Activated CD8-positive, alpha-beta memory T cell treated with anti-CD3 and anti-CD28 coated beads, Interleukin-2, amount 10 ng/mL, durations not matched to agents 7 days and 5 days (primary cell): Measurements from ENCODE around the gene ACSL6. TPM values are rescaled to one million over a fixed set of nuclear protein-coding genes. Genes with fewer than 3 reads are reported as not detected.

Experiments used
- ATAC-seq: fragments of 150-1000 bp; cut with Tn5 transposase; one replicate; pipeline ENCODE4 v1.10.0; 2021; ENCODE audit warnings: moderate library complexity
- CTCF ChIA-PET: fragments of 350-600 bp; sonication (Branson Sonifier 250); formaldehyde crosslinking; loops from one replicate; lab custom pipeline; 2021; ENCODE audit warnings: antibody characterized with exemption; lab: Charles Lee
- DNase-seq: peaks from one replicate; pipeline ENCODE4 v3.0.0-alpha.2; 2020
- H3K27ac Mint-ChIP-seq: one replicate; pipeline ENCODE4 v1.8.0; 2021; ENCODE audit warnings: mild to moderate bottlenecking, mixed read lengths
- H3K27me3 Mint-ChIP-seq: one replicate; pipeline ENCODE4 v1.8.0; 2021; ENCODE audit warnings: mixed read lengths
- H3K36me3 Mint-ChIP-seq: one replicate; pipeline ENCODE4 v1.8.0; 2021; ENCODE audit warnings: mild to moderate bottlenecking, mixed read lengths
- H3K4me1 Mint-ChIP-seq: one replicate; pipeline ENCODE4 v1.8.0; 2021; ENCODE audit warnings: mixed read lengths
- H3K4me3 Mint-ChIP-seq: one replicate; pipeline ENCODE4 v1.8.0; 2021; ENCODE audit warnings: mild to moderate bottlenecking, moderate library complexity, mixed read lengths
- H3K9me3 Mint-ChIP-seq: one replicate; pipeline ENCODE4 v1.8.0; 2022; ENCODE audit warnings: low read depth, mixed read lengths
- total RNA-seq, 2 experiments: library from RNA; stranded (reverse); gene quantifications; one replicate each; pipeline ENCODE4 v1.2.3, GENCODE V29; 2021

Gene ACSL6
- total RNA-seq, 2 experiments from 2014 or later: 7.0 to 10.9 TPM

DNA sequence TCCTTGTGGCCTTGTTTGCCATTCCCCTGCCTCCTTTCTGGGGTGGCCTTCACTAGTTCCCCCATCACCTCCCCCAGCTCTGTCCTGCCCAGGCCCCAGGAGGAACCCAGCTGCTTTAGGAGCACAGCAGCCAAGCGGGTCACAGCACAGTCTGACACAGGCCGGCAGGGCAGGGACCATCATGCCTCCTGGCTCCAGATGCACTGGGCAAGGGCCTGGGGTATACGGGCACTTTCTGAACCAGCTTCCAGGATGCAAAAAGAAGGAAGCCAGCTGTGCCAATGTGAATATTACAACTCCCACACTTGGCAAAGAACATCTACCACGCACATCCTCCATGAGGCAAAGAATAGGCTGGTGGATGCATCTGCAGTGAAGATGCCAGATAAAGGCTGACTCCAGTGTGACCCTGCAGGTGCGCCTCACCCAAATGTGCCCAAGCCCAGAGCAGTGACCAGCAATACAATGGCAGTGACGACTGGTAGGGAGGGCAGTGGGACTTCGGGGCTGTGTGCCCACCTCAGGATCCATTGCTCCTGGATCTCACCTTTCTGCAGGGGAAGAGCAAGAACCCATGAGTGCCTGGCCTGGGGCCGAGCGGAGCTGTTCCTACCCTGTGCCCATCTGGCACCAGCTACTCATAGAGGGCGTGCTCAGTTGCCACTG is 42.7 kb upstream of the ACSL6 start:
- no peak overlapping the region for H3K27ac Mint-ChIP-seq
- H3K4me1 Mint-ChIP-seq: peaks cover 47% of the 10 kb centered on the region

GRCh38 chr5:132053483-132053882 is 42.0 kb upstream of the ACSL6 start:
- Mint-ChIP-seq H3K27me3 (peaks cover 14% of the 10 kb centered on the region), H3K9me3 (no peaks in the 10 kb centered on the region), H3K4me3 (no peak overlapping the region), H3K27ac (no peak overlapping the region), H3K36me3 (no peaks in the 10 kb centered on the region), H3K4me1 (peaks cover 40% of the 10 kb centered on the region)
- DNase-seq: no peak
- no peak for ATAC-seq
- CTCF ChIA-PET: interaction anchor here (1.1 to 3.1 kb wide), 6 partner anchors 9 to 464 kb away, joined by 3 to 11 read pairs (median 4); no protein-coding TSS in a partner anchor

More for the DNA sequence above, 42.7 kb upstream of the ACSL6 start:
- H3K36me3 Mint-ChIP-seq: no peaks in the 10 kb centered on the region
- ATAC-seq (no peak), DNase-seq (no peak)
- CTCF ChIA-PET: interaction anchor here (1.1 to 3.1 kb wide), 6 partner anchors 8 to 465 kb away, joined by 3 to 11 read pairs (median 3); no protein-coding TSS in a partner anchor
- no peaks in the 10 kb centered on the region for H3K9me3 Mint-ChIP-seq
- H3K4me3 Mint-ChIP-seq: no peak overlapping the region
- H3K27me3 Mint-ChIP-seq: peaks cover 14% of the 10 kb centered on the region

- DNase-seq (no peak), ATAC-seq (no peak)
- Mint-ChIP-seq H3K9me3 (no peaks in the 10 kb centered on the region), H3K4me3 (no peak overlapping the region), H3K4me1 (peaks cover 35% of the 10 kb centered on the region), H3K27me3 (peaks cover 11% of the 10 kb centered on the region), H3K27ac (no peak overlapping the region), H3K36me3 (no peaks in the 10 kb centered on the region)
- CTCF ChIA-PET: interaction anchor here (1.2 to 3.1 kb wide), 2 partner anchors 11 to 25 kb away, joined by 5 to 11 read pairs; no protein-coding TSS in a partner anchor
Measured at GRCh38 chr5:132052520-132052919, 41.1 kb upstream of the ACSL6 start.

DNA sequence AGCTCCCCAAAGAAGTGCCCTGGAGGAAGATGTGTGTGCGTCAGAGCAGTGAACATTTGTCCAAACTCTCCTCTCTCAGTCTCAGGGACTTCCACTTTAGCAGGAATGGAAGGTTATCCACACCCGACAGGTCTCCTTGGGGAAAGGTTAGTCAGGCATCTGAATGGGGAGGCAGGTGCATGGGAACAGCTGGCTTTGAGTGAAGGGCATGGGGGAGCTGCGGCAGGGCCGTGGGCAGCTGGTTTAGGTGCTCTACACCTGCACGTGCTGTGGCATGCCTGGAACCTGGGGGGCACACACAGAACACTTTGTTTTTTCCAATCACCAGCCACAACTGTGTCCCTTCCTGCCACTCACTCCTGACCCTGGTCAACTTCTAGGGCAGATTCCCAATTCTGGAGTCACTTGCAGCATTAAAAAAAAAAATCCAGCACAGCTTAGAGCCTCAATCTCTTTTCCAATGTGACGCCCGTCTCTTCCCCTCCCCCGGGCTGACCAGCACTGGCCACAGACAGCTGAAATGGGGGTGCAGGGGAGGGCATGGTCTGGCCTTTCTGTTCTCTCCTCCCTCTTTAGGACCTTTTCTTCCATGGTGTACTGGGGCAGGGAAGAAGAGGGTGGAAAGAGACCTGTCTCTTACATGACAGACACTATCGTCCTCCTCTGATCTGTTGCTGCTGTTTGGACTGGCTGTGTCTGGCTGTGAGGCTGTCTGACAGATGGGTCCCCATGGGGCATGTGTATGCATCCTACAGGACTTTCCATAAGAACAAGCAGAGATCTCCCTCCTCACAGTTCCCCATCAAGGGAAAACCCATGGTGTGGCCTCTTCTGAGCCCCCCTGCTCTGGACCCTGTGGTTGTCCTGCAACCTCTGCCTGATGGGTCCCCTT is 39.4 kb upstream of the ACSL6 start:
- no peak overlapping the region for H3K4me3 Mint-ChIP-seq
- H3K4me1 Mint-ChIP-seq: peaks cover 19% of the 10 kb centered on the region
- H3K27ac Mint-ChIP-seq: no peak overlapping the region
- no peak for DNase-seq
- no peak for ATAC-seq
- H3K9me3 Mint-ChIP-seq: no peaks in the 10 kb centered on the region
- H3K27me3 Mint-ChIP-seq: peaks cover 11% of the 10 kb centered on the region
- H3K36me3 Mint-ChIP-seq: no peaks in the 10 kb centered on the region
- CTCF ChIA-PET: interaction anchor here (1.3 to 1.6 kb wide), 2 partner anchors 13 to 44 kb away, joined by 3 to 7 read pairs; no protein-coding TSS in a partner anchor

DNA sequence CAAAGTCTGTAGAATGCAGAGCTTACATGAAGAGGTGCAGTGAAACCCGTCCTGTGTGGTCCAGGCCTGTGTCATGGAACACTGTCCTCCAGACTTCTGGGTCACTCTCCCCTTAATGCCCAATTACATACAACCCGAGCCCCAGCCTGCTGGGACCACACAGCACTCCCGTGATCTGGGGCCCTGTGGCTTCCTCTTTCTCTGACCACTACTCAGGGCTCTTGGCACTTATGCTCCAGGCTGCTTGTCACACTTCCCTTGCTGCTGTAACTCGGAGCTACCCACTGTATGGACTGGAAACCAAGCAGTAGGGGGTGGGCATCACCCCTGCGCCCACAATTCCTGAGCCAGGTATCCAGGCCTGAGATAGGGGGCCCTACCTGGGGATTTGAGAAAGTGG is 38.7 kb upstream of the ACSL6 start:
- H3K4me3 Mint-ChIP-seq: no peak overlapping the region
- H3K4me1 Mint-ChIP-seq: peaks cover 11% of the 10 kb centered on the region
- CTCF ChIA-PET: interaction anchor here (1.3 to 1.6 kb wide), 2 partner anchors 13 to 43 kb away, joined by 3 to 7 read pairs; no protein-coding TSS in a partner anchor
- ATAC-seq (no peak), DNase-seq (no peak)
- H3K27ac Mint-ChIP-seq: no peak overlapping the region
- peaks cover 11% of the 10 kb centered on the region for H3K27me3 Mint-ChIP-seq
- H3K36me3 Mint-ChIP-seq: no peaks in the 10 kb centered on the region
- H3K9me3 Mint-ChIP-seq: no peaks in the 10 kb centered on the region

DNA sequence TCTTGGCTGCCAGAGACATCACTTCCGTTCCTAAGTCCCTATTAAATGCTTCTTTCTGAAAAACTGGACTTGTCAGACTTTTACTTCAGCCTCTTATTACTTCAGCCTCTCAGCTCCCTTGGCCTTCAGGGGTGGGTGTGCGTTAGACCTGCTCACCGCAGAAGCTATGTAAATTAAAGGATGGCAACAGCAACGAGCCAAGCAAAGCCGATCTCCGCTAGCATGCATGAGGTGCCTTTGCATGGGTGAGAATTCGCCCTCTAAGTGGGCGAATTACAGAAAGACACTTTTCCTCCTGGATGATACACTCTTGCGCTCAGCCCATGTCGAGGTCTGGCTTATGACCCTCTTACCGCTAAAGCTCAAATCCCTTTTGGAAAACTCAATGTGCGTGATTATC is 38.1 kb upstream of the ACSL6 start:
- H3K27ac Mint-ChIP-seq: no peak overlapping the region
- no peak overlapping the region for H3K4me3 Mint-ChIP-seq
- no peaks in the 10 kb centered on the region for H3K9me3 Mint-ChIP-seq
- peaks cover 11% of the 10 kb centered on the region for H3K27me3 Mint-ChIP-seq
- peaks cover 5% of the 10 kb centered on the region for H3K4me1 Mint-ChIP-seq
- CTCF ChIA-PET: interaction anchor here (1.3 to 1.6 kb wide), 2 partner anchors 14 to 42 kb away, joined by 3 to 7 read pairs; no protein-coding TSS in a partner anchor
- H3K36me3 Mint-ChIP-seq: no peaks in the 10 kb centered on the region
- DNase-seq (no peak), ATAC-seq (no peak)

DNA sequence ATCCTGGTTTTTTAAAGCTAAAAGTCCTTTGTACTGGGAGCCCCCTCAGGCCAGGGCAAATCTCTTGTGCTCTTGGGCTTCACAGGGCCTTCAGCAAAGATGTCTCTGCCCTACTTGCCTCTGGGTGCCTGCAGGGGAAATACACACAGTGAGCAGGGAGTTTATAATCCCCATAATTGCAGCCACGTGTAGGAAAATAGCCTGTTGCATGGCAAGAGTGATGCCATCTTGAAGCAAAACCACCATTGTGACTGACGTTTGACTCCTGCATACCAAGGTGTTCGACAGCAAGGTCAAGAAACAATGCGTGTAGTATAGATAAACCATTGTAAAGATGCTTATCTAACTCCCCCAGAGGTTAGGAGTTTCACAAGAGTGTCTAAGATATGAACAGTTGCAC is 37.6 kb upstream of the ACSL6 start:
- CTCF ChIA-PET: interaction anchor here (1.6 kb wide), 1 partner anchor 42 kb away, joined by 7 read pairs; no protein-coding TSS in a partner anchor
- Mint-ChIP-seq H3K27ac (no peak overlapping the region), H3K4me3 (no peak overlapping the region), H3K36me3 (no peaks in the 10 kb centered on the region), H3K9me3 (no peaks in the 10 kb centered on the region), H3K4me1 (peaks cover under 1% of the 10 kb centered on the region), H3K27me3 (peaks cover 11% of the 10 kb centered on the region)
- ATAC-seq (no peak), DNase-seq (no peak)

DNA sequence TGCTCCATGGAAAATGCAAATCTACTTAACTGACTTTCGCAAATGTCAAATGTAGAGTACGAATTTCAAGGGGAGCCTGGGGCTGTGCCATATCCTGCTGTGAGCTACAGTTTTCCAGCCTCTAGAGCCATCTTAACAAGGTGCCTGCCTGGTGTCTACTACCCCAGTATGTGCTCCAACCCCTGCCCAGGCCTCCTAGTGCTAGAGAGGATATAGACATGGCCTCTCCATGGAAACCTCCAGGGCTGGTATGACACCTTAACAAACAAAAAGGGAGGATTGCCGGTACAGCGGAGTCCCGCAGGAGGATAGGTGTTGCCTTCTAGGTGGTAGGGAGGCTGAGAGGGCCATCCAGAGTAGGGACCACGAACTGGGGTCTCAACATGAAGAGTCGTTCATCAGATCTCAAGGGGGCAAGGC is 35.4 kb upstream of the ACSL6 start:
- H3K27me3 Mint-ChIP-seq: peaks cover 15% of the 10 kb centered on the region
- no peak overlapping the region for H3K4me3 Mint-ChIP-seq
- peaks cover 4% of the 10 kb centered on the region for H3K9me3 Mint-ChIP-seq
- H3K4me1 Mint-ChIP-seq: no peaks in the 10 kb centered on the region
- no peak for DNase-seq
- ATAC-seq: no peak
- peaks cover 6% of the 10 kb centered on the region for H3K36me3 Mint-ChIP-seq
- no peak overlapping the region for H3K27ac Mint-ChIP-seq
- CTCF ChIA-PET: no interaction called here

DNA sequence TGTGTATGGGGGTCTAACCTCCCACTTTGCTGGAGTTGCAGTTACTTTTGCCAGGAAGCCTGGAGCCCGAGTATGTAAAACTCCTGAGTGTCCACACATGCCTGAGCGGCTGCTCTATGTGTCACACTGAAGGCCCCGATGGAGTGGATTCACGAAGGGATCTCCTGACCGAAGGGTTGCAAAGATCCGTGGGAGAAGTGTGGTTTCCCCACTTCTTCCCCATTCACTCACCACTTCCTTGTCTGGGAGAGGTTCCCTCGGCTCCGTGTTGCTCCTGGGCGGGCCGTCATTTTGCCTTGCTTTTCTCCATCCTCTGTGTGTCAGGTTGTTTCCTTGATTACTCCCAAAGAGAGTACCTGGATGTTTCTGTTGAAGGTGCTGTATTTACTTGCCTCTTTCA is 32.7 kb upstream of the ACSL6 start:
- Mint-ChIP-seq H3K36me3 (peaks cover 12% of the 10 kb centered on the region), H3K9me3 (peaks cover 5% of the 10 kb centered on the region), H3K4me1 (no peaks in the 10 kb centered on the region), H3K4me3 (no peak overlapping the region), H3K27me3 (peaks cover 31% of the 10 kb centered on the region), H3K27ac (no peak overlapping the region)
- CTCF ChIA-PET: no interaction called here
- DNase-seq: no peak
- no peak for ATAC-seq

DNA sequence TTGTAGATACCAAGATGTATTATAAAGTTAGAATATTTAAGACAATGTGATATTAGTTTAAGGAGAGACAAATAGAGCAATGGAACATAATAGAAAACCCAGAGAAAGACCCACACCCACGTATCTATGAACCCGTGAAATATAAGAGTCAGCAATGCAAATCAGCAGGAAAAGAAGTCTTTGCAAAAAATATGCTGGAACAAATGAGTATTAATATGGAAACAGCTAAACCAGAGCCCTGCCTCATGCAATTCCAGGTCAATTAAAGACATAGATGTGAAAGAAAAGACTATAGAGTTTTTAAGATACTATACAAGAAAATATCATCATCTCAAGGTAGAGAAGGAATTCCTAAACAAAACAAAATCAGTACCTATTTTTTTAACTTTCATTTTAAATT is 25.9 kb upstream of the ACSL6 start:
- DNase-seq (no peak), ATAC-seq (no peak)
- no peaks in the 10 kb centered on the region for H3K4me1 Mint-ChIP-seq
- H3K9me3 Mint-ChIP-seq: peaks cover 16% of the 10 kb centered on the region
- H3K4me3 Mint-ChIP-seq: no peak overlapping the region
- CTCF ChIA-PET: interaction anchor here (0.6 to 1.0 kb wide), 2 partner anchors 21 to 26 kb away, joined by 3 read pairs; no protein-coding TSS in a partner anchor
- peaks cover 60% of the 10 kb centered on the region for H3K27me3 Mint-ChIP-seq
- H3K27ac Mint-ChIP-seq: no peak overlapping the region
- H3K36me3 Mint-ChIP-seq: peaks cover 23% of the 10 kb centered on the region

DNA sequence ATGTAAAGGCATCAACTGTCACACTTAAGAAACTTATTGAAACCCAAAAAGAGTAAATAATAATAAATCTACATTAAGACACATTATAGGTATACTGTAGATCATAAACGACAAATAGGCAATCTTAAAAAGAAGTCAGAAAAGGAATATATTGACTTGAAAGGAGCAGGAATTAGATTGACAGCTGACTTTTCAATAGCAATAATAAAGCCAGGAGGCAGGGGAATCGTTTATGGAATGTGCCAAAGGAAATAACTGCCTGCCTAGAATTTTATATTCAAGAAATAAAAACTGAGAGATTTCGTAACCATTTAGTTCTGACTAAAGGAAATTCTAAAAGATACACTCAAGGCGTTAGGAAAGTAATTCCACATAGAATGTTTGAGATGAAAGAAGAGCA is 21.7 kb upstream of the ACSL6 start:
- Mint-ChIP-seq H3K4me1 (peaks cover 3% of the 10 kb centered on the region), H3K27me3 (peaks cover 43% of the 10 kb centered on the region), H3K4me3 (no peak overlapping the region), H3K36me3 (peaks cover 19% of the 10 kb centered on the region), H3K27ac (no peak overlapping the region), H3K9me3 (peaks cover 14% of the 10 kb centered on the region)
- CTCF ChIA-PET: interaction anchor here (1.7 kb wide), 1 partner anchor 30 kb away, joined by 5 read pairs; no protein-coding TSS in a partner anchor
- no peak for ATAC-seq
- no peak for DNase-seq

GRCh38 chr5:132032196-132032595 is 20.7 kb upstream of the ACSL6 start:
- Mint-ChIP-seq H3K27ac (no peak overlapping the region), H3K4me1 (peaks cover 7% of the 10 kb centered on the region)

GRCh38 chr5:132030610-132031009 is 19.2 kb upstream of the ACSL6 start:
- Mint-ChIP-seq H3K27ac (no peak overlapping the region), H3K9me3 (peaks cover 14% of the 10 kb centered on the region), H3K36me3 (peaks cover 18% of the 10 kb centered on the region), H3K4me1 (peaks cover 7% of the 10 kb centered on the region), H3K27me3 (peaks cover 25% of the 10 kb centered on the region), H3K4me3 (no peak overlapping the region)
- DNase-seq (no peak), ATAC-seq (no peak)
- CTCF ChIA-PET: interaction anchor here (1.1 kb wide), 1 partner anchor 33 kb away, joined by 3 read pairs; no protein-coding TSS in a partner anchor

More at GRCh38 chr5:132032196-132032595, 20.7 kb upstream of the ACSL6 start:
- H3K4me3 Mint-ChIP-seq: no peak overlapping the region
- CTCF ChIA-PET: interaction anchor here (1.7 kb wide), 1 partner anchor 31 kb away, joined by 5 read pairs; no protein-coding TSS in a partner anchor
- peaks cover 14% of the 10 kb centered on the region for H3K9me3 Mint-ChIP-seq
- peaks cover 18% of the 10 kb centered on the region for H3K36me3 Mint-ChIP-seq
- no peak for DNase-seq
- H3K27me3 Mint-ChIP-seq: peaks cover 34% of the 10 kb centered on the region
- no peak for ATAC-seq
